ENCODE results near the gene CAV3.
"Not testable (repeated sequence)": the region's sequence is repeated elsewhere in the genome, so short reads cannot be mapped to it uniquely, and the experiment has no call there.

Gene CAV3

DNA sequence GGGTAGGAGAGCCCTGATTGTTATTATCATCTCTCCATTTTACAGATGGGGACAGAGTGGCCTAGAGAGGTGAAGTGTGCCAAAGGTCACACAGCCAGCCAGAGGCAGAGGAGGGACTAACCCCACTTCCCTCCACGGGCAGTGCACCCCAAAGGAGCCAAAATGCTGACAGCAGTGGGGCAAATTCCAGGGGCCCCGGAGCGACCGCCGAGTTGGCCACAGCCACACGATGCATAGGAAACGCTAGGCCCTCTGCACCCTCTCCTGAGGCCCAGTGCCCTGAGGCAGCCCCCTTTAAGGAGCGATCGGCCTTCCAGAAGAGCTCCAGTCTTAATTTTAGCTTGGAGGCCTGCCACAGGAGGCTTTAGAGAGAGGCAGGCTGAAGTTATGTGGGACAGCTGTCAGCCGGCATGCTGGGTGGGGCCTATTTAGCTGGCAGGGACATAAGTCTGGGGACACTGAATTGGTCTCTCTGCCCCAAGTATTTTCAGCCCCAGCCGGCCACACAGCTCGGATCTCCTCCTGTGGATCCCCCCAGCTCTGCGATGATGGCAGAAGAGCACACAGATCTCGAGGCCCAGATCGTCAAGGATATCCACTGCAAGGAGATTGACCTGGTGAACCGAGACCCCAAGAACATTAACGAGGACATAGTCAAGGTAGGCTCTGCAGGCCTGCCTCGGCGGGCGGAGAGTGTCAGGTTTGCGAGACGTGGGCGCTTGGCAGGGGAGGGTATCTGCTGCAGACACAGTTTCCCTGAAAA is at the start of gene CAV3:
Gene CAV3 (plus strand): TSS at position 471 of the 763 bp plus-strand sequence. CDS start 75 bp downstream, at position 546.
- DNase-seq: no peak

DNA sequence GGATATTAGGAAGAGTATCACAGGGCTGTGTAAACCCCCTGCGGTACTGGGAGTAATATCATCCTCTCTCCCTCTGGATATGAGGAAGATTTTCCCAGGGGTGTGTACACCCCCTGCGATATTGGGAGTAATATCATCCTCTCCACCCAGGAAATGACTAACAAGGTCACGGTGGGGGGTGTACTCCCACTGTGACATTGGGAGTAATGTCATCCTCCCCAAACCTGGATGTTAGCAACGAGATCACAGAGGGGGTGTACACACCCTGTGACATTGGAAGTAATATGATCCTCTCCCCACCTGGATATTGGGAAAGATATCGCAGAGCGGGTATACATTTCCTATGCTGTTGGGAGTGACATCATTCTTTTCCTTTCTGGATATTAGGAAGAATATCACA is 48.6 kb upstream of the CAV3 start:
- not testable (repeated sequence) for DNase-seq

DNA sequence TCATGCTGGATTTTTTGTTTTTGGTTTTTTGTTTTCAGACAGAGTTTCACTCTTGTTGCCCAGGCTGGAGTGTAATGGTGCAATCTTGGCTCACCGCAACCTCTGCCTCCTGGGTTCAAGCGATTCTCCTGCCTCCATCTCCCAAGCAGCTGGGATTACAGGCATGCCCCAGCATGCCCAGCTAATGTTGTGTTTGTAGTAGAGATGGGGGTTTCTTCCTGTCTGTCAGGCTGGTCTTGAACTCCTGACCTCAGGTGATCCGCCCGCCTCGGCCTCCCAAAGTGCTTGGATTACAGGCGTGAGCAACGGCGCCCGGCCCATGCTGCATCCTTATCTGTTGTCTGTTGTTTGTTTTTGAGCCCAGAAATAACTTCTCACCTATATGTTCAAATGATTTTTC is 42.3 kb upstream of the CAV3 start:
- not testable (repeated sequence) for DNase-seq

DNA sequence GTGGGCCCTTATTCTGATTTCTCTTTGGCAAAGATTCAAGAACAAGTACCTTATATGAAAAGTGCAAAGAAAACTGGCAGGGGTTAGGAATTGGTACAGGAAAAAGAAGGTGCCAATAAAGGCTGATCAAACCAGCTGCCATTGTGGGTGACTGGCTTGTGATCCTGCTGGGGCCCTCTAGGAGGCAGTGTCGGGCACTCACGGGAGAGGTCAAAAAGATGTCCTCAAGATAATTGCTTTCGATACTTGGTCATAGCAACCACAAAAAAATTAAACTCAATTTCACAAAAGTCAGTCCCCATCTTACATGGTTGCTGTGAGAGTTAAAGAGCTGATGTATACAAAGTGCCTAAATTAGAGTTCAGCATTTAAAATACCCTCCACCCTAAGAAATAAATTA is 31.0 kb upstream of the CAV3 start:
- DNase-seq: no peak

DNA sequence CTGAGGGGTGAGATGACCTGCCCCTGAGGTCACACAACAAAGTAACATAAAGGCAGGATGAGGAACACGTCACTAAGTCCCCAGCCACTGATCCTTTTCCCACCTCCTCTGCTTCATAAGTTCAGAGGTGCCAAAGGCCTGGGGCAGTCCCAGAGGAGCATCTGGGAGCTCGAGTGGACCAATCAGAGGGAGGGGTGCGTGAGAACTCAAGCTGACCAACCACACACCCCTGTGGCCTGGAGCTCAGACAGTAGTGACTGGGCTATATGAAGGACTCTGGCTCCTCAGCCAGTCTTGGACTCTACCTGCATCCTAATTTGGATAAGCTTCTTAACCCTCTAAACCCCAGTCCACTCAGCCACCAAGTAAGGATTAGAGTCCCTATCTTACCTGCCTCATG is 28.0 kb upstream of the CAV3 start:
- no peak for DNase-seq

DNA sequence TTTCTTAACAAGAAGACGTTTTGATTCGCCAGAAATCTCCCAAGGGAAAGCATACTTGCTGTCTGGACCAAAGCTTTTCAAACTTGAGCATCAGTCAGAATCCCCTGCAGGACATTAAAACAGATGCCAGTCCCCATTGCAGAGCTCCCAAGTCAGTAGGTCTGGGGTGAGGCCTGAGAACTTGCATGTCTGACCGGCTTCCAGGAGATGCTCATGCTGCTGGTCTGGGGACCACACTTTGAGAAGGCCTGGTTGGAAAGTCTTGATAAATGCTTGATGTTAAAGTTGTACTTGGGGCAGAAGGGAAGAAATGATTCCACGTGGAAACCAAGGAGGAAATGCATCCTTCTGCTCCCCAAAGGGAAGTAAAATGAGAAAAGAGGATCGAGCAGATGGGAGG is 24.3 kb upstream of the CAV3 start:
- DNase-seq: no peak

DNA sequence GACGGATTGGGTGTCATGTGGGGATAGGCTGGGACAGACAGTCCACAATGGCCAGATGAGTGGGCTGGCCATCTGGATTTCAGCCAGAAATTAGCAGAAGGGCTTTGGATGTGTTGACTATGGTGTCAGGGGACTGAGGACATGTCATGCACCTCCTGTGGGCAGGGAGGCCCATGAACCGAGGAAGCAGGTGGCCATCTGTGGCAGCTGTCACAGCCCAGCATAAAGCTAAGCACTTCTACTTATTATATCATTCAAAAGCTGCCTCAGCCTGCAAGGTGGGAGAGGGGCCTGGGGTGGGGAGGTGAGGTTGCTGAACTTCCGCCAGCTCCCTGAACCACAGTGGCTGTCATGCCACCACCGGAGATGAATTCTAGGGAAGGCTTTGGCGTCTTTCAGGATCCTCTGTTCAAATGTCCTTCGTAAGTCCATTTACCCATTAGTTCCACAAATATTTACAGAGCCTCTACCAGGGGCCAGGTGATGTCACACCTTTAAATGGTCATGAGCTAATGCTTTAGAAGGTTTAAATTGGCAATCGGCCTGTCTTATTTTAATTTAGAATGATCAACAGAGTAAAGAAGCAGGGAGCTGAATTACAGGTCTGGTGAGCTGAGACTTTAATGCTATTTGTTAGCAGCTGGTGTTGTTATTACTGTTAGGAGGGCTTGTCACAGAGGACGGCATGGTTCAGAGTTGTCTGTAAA is 23.6 kb upstream of the CAV3 start:
- peak; percentile 58 to 91 for DNase-seq

DNA sequence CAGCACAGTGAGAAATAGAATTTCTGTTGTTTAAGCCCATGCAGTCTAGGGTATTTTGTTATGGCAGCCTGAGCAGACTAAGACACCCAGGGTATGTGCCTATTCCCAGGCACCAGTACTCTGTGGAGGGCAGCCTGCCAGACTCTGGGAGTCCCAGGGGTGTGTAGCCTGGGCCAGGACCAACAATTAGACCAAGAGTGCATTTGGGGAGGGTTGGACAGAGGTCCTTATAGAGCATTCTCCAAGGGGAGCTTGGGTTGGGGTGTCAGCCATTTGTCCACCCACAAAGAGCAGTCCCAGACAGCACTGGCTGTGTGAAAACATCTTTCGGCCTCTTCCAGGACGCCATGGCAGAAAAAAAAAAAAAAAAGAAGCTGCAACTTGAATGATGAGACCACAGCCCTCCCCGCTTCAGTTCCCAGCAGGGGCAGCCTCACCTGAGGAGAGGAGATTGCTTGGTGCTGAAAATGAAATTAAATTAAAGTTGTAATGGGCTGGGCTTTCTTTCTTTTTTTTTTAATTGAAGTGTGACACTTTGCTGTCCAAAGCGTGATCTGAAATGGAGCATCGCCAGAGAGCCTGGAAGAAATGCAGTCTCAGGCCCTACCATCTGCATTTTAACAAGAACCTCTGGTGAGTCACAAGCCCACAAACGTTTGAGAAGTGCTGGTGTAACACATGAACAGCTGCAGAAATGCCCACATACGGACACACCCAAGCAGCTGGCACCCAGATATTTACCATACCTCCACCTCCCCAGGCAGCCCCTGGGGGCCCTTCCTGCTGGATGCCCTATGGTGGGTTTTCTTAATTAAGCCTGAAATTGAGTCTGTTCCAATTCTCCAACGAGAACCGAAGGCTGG is 21.3 kb upstream of the CAV3 start:
- peak in 1 of 2 experiments; percentile 50 for DNase-seq

DNA sequence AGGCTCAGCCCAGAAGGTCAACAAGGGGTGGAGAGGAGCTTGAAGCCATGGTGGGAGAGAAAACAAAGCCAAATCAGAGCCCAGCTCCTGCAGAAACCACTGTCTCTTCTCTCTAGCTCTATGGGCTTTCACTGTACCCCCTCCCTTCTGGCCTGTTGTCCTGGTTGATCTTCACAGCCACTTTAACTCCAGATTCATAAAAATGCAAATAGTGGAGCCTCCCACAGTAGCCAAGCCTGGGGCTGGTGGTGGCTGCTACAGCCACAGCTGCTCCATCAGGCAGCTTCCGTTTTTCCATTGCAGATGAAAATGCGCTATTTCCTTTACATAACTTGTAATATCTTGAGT is 20.7 kb upstream of the CAV3 start:
- no peak for DNase-seq

DNA sequence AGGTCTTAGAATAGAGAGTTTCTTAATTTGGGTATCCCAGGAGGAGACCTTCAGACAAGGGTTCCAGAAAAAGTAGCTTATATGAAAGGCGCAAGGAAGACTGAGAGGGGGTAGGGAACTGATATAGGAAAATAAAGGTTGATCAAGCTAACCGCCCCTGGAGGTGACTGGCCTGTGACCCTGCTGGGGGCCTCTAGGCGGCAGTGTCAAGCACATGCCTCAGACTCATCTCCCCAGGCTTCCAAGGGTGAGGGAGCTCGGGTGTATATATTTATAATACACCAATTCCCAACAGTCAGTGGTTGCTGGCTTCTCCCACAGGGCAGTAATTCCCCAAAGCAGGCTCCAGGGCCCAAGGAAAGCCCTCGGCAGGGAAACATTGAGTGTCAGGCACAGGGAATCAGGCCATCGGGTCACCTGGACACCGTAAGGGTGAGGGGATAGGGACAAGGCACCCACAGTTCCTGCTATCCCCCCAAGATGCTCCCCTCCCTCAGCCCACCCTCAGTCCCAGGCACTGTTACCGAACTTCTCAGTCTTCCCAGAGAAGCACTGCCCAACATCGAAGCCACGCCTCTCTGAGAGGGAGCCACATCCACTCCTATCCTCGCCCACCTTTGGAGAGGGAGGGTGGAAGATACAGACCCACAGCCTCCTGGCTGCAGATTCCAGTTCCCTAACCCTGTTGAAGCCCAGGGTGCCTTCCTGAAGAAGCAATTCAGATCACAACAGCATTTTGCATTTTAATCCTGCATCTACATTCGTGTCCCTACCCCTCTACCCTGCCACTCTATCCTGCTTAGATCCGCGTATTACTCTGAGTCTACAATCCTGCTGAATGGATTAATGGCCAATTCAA is 19.5 kb upstream of the CAV3 start:
- DNase-seq: no peak

DNA sequence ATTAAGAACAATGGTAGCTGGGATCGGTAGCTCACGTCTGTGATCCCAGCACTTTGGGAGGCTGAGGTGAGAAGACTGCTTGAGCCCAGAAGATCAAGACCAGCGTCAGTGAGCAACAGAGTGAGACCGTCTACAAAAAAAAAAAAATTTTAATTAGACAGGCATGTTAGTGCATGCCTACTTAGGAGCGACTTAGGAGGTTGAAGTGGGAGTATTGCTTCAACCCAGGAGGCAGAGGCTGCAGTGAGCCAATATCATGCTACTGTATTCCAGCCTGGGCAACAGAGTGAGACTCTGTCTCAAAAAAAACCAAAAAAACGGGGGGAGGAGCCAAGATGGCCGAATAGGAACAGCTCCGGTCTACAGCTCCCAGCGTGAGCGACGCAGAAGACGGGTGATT is 17.8 kb upstream of the CAV3 start:
- DNase-seq: not testable (repeated sequence)

DNA sequence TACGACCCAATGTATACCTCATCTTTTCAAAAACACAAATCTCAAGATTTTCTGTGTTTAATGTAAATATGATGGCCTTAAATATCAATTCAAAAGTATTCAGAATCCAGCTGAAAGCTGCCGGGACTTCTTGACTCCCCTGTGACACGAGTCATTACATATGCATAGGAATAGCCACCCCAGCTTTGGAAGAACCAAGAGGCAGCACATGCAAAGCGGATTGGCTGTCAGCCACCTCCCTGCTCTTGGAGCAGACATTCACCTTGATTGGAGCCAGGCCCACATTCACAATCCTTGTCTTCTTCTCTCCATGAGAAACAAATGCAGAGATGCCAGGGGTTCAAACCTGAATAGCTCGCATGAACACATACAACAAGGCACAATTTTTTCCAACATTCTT is 10.8 kb upstream of the CAV3 start:
- no peak for DNase-seq

DNA sequence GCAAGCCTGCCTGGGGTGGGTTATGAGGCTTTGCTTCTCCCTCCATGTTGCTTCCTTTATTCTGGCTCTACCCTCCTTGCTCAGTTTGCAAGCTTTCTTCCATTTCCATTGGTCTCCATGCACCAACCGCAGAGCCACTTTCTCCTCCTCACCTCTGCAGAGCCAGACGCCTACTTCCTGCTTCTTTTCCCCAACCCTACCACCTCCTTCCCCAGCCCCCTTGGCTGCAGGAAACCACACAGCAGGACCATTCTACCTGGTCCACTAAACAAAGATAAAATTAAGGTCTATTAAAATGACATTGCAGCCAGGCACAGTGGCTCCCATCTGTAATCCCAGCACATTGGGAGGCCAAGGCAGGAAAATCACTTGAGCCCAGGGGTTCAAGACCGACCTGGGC is 10.0 kb upstream of the CAV3 start:
- DNase-seq: no peak

DNA sequence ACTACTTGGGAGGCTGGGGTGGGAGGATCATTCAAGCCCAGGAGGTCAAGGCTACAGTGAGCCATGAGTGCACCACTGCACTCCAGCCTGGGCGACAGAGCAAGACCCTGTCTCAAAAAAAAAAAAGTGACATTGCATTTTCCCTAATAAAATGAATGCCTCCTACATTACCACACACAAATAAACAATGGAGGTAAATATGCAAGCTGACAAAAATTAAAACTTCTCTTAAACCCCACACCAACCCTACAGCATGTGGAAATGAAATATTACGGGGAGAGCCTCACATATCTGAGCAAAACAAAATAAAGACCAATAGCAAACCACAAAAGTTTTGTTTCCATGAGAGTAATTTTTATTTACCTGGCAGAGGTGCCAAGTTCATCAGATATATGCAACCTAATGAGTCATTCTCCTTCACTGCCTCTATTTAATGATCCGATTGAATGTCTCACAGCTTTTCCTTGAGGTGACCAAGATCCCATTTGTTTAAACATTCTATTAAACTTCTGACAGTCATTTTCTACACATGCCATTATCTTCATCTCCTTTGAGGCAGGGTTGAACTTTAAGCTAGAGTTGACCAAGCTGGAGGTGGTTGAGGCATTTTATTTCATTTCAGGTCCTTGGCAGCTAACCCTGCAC is 9.4 kb upstream of the CAV3 start:
- no peak for DNase-seq

DNA sequence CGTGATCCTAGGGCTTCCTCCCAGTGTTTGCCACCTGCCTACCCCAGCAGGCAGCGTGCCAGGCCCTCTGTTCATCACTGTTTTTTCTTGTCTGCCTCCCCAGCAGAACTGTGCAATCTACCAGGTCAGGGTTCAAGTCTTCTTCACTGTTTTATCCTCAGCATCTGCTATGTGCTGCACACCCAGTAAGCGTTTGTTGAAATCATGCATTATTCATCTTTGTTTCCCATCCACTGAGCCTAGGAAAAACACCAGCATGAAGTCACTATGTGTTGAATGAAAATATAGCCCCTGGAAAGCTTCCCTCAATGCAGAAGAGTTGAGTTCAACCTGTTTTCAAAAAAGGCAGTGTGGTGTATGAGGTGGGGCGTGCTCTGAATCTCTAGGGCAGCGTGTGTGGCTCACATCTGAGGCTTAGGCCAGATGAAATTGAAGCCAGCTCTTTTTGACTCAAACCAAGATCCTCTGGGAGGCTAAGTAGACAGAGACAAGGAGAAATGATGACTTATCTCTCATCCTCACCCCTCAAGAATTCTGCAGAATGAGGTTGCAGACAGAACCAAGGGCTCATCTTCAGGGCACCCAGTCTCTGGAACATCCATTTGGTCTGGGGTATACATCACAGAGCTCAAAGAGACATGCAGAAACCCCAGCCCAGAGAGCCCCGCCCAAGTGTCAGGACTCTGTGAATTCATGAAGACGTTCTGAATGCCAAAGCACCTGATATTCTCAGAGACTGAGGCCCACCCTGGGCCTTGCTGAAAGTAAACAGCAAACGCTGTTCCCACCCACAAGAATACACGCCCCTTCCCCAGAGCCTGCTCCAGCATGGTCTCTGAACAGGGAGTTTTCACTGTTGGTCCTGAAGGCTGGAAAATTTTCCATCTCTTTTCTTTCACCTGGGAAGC is 5.7 kb upstream of the CAV3 start:
- DNase-seq: no peak

DNA sequence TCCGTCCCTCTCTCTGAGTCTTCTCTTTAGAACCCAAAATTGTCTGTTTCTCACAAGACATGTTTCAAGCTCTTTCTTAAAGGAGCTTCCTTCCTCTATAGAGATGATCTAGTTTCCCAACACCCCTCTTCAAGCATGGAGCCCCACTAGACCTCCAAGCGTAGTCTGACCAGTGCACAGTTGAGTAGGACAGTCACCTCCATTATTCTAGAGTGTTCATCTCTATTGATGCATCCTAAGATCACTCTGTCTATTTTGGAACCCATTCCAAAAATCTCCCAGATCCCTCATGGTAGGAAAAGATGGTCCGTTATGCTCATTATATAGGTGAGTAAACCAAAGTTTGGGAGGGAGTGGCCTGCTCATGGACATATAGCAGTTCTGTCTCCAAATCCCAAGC is 4.1 kb upstream of the CAV3 start:
- no peak for DNase-seq

DNA sequence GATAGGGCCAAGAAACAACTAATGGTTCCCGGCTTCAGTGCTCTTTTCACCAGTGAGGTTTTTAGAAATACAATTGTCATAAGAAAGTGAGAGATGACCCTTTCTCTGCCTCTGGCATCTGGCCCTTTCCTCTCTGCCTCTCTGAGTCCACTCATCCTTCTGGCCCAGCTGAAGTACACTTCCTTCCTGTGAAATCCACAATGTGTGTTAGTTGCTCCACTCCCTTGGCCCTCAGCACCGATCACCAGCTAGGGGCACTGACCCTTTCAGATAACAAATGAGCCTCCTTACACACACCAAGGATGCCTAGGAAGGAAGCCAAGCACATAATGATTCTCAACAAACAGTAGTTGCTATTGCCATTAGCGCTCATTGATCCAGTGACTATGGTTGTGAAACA is 2.9 kb upstream of the CAV3 start:
- no peak for DNase-seq

DNA sequence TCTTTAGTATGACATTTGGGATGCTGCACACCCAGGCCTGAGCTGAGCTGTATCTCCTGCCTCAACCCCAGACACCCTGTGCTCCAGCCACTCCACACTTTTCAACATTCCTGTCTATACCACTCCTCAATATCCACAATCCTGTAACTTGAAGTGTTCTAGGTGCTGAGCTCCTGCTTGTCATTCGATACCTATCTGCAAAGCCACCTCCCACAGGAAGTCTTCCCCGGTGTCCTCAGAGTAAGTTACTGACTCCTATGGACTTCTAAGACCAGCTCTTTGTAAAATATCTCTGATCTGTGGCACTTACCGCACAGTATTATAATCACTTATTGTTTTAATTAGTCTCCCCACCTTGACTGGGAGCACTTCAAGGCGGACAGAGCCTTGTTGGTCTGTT is 1.2 kb upstream of the CAV3 start:
- DNase-seq: no peak

DNA sequence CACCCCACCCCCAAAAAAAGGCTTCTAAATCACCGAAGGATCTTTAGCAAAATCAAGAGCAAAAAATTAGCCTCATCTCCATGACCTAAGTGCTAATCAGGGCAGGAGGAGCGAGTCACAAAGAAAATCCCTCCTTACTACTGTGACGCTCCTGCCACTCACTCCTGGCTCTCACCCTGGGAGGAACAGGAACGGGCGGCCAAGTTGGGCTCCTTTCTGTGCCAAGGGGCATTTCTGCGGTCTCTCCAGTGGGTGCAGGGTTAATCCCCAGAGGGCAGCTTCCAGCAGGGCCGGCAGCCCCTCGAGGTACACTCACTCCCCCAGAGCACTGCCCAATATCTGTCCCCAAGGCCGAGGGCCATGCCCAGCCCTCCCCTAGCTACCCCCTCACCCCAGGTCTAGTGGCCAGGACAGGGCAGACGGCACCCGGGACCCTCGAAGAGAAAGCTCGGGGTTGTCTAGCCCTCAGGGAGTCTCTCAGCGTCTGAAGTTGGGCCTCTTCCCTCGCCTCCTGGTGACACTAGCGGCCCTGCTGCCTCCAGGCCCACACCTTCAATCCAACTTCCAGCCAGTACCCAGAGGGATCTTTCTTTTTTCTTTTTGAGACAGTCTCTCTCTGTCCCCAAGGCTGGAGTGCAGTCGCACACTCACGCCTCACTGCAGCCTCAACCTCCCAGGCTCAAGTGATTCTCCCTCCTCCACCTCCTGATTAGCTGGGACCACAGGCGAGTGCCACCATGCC is 706 bp downstream of the CAV3 start:
- no peak for DNase-seq

DNA sequence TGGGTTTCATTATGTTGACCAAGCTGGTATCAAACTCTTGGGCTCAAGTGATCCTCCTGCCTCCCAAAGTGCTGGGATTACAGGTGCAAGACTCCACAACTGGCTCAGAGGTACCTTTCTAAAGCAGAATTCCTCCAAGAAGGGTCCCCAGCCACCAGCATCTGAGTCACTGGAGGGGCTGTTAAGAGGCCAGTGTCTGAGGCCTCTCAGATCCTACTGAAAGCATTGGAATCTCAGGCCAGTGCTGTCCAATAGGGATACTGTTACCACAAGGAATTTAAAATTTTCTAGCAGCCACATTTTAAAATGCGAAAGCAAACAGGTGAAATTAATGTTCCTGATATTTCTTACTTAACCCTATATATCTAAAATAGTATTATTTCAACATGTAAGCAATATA is 1.3 kb downstream of the CAV3 start:
- no peak for DNase-seq

Measured in NCI-H2081 (cell line).